ENCODE results near the gene TEAD4.

GRCh38 chr12:2988494-2988893 is 29.3 kb downstream of the TEAD4 start:
- no peak for TF ChIP-seq CTCF (conservative IDR thresholded peaks at IDR 0.05 in 1 of 2, IDR thresholded peaks at IDR 0.05 in 1 of 2; ENCODE audit: low read depth in 1 of 2, low read length in 2 of 2)
- TF ChIP-seq EZH2 (IDR thresholded peaks at IDR 0.05; ENCODE audit: low read length, missing control alignments), result no peak
